ENCODE results near the gene CENPL. TPM values are rescaled to one million over a fixed set of nuclear protein-coding genes. Genes with fewer than 3 reads are reported as not detected.

CENPL gene
- total RNA-seq, 4 donors from 2014 or later = 4.9 to 8.5 (median 6.2) TPM

GRCh38 chr1:173862769-173863223 lies 38.1 kb upstream of the CENPL start:
- TF ChIP-seq CTCF (IDR thresholded peaks at IDR 0.05; ENCODE audit: low read depth) = no peak

GRCh38 chr1:173861731-173862145 lies 37.1 kb upstream of the CENPL start:
- TF ChIP-seq CTCF (IDR thresholded peaks at IDR 0.05; ENCODE audit: low read depth) = no peak

GRCh38 chr1:173860065-173860464 lies 35.4 kb upstream of the CENPL start:
- no peak for TF ChIP-seq CTCF (IDR thresholded peaks at IDR 0.05; ENCODE audit: low read depth)

GRCh38 chr1:173857363-173857917 lies 32.8 kb upstream of the CENPL start:
- TF ChIP-seq CTCF (IDR thresholded peaks at IDR 0.05; ENCODE audit: low read depth) = no peak

GRCh38 chr1:173856903-173857302 lies 32.2 kb upstream of the CENPL start:
- TF ChIP-seq CTCF (IDR thresholded peaks at IDR 0.05; ENCODE audit: low read depth) = no peak

GRCh38 chr1:173856014-173856413 lies 31.3 kb upstream of the CENPL start:
- no peak for TF ChIP-seq CTCF (IDR thresholded peaks at IDR 0.05; ENCODE audit: low read depth)

- TF ChIP-seq CTCF (IDR thresholded peaks at IDR 0.05; ENCODE audit: low read depth) = no peak
Measured at GRCh38 chr1:173853074-173853473, 28.4 kb upstream of the CENPL start.

Data from subcutaneous adipose tissue (tissue), 4 donors.